Type B pancreatic cell (in vitro differentiated cells): ENCODE measurements around the gene TBC1D21. TPM values are rescaled to one million over a fixed set of nuclear protein-coding genes. Genes with fewer than 3 reads are reported as not detected.

ENCODE experiments used
- DNase-seq: peaks from one replicate; pipeline ENCODE4 v3.0.0; 2021; ENCODE audit warnings: mixed read lengths; ENCODE audit not compliant: unreplicated experiment; ENCODE audit errors: extremely low spot score
- H3K27ac Mint-ChIP-seq: 2 replicates; pipeline ENCODE4 v1.8.0; 2021; ENCODE audit warnings: mild to moderate bottlenecking, mixed read lengths
- H3K27me3 Mint-ChIP-seq: 2 replicates; pipeline ENCODE4 v1.8.0; 2021; ENCODE audit warnings: mixed read lengths
- H3K36me3 Mint-ChIP-seq: 2 replicates; pipeline ENCODE4 v1.8.0; 2021; ENCODE audit warnings: mixed read lengths
- H3K4me1 Mint-ChIP-seq: one replicate; pipeline ENCODE4 v1.8.0; 2021; ENCODE audit warnings: mixed read lengths; ENCODE audit not compliant: unreplicated experiment
- H3K4me3 Mint-ChIP-seq: 2 replicates; pipeline ENCODE4 v1.8.0; 2021; ENCODE audit warnings: mild to moderate bottlenecking, mixed read lengths
- H3K9me3 Mint-ChIP-seq: 2 replicates; pipeline ENCODE4 v1.8.0; 2021; ENCODE audit warnings: mixed read lengths
- CTCF ChIP-seq: fragments of 200-600 bp; sonication (generic); conservative IDR thresholded peaks from 2 replicates; pipeline ENCODE4 v1.5.0; 2021; ENCODE audit warnings: antibody characterized with exemption, mild to moderate bottlenecking
- total RNA-seq: library from RNA; stranded (reverse); gene quantifications from 2 replicates; pipeline ENCODE4 v1.2.1, GENCODE V29; 2021; ENCODE audit warnings: low replicate concordance

TBC1D21 gene
- total RNA-seq, 1 donor from 2014 or later = not detected

- Mint-ChIP-seq H3K27ac (no peak overlapping the region), H3K4me1 (peaks cover 10% of the 10 kb centered on the region), H3K27me3 (peaks cover 24% of the 10 kb centered on the region), H3K9me3 (no peaks in the 10 kb centered on the region), H3K4me3 (no peak overlapping the region), H3K36me3 (no peaks in the 10 kb centered on the region)
- TF ChIP-seq CTCF = no peak
- DNase-seq = no peak
These were observed 26.1 kb downstream of the TBC1D21 start for GRCh38 chr15:73899197-73900094.

GRCh38 chr15:73900095-73900712 lies 26.8 kb downstream of the TBC1D21 start:
- no peak for TF ChIP-seq CTCF
- Mint-ChIP-seq H3K36me3 (no peaks in the 10 kb centered on the region), H3K4me1 (peaks cover 10% of the 10 kb centered on the region), H3K27me3 (peaks cover 23% of the 10 kb centered on the region), H3K4me3 (no peak overlapping the region), H3K27ac (no peak overlapping the region), H3K9me3 (no peaks in the 10 kb centered on the region)
- DNase-seq = no peak

- H3K4me1 Mint-ChIP-seq = peaks cover 10% of the 10 kb centered on the region
- H3K9me3 Mint-ChIP-seq = no peaks in the 10 kb centered on the region
- H3K27me3 Mint-ChIP-seq = peaks cover 19% of the 10 kb centered on the region
These were observed 27.9 kb downstream of the TBC1D21 start for GRCh38 chr15:73901126-73901810.

GRCh38 chr15:73902121-73903020 lies 29.0 kb downstream of the TBC1D21 start:
- no peak for DNase-seq
- Mint-ChIP-seq H3K27me3 (peaks cover 27% of the 10 kb centered on the region), H3K27ac (no peak overlapping the region), H3K4me3 (no peak overlapping the region), H3K9me3 (no peaks in the 10 kb centered on the region), H3K36me3 (no peaks in the 10 kb centered on the region), H3K4me1 (peaks cover 10% of the 10 kb centered on the region)
- no peak for TF ChIP-seq CTCF

More at GRCh38 chr15:73901126-73901810, 27.9 kb downstream of the TBC1D21 start:
- Mint-ChIP-seq H3K4me3 (no peak overlapping the region), H3K36me3 (no peaks in the 10 kb centered on the region), H3K27ac (no peak overlapping the region)
- no peak for DNase-seq
- no peak for TF ChIP-seq CTCF
